ENCODE measurements around the gene CYRIA. TPM values are rescaled to one million over a fixed set of nuclear protein-coding genes. Genes with fewer than 3 reads are reported as not detected.

The CYRIA gene
- polyA plus RNA-seq, 1 of the 3 experiments (the other 2 are of a cell fraction), result 0.13 TPM

GRCh38 chr2:16617282-16618266 lies 48.1 kb downstream of the CYRIA start:
- POLR2A ChIA-PET, result no interaction called here
- H3K79me2 ChIP-seq (ENCODE audit: insufficient read depth), result no peaks in the 10 kb centered on the region
- no peaks in the 10 kb centered on the region for H3K36me3 ChIP-seq (replicated peaks in 1 of 2; ENCODE audit: control insufficient read depth in 1 of 2, insufficient read depth in 2 of 2, low read length in 1 of 2)
- TF ChIP-seq EZH2phosphoT487 (IDR thresholded peaks at IDR 0.05; ENCODE audit: borderline replicate concordance, low read depth) (no peak), PBX3 (IDR thresholded peaks at IDR 0.05) (no peak), CTCF (IDR thresholded peaks at IDR 0.05) (peak; percentile 59), RXRA (IDR thresholded peaks at IDR 0.05; ENCODE audit: borderline replicate concordance, low read depth) (no peak), TEAD4 (IDR thresholded peaks at IDR 0.05; ENCODE audit: borderline replicate concordance, insufficient read depth) (no peak), SMC3 (IDR thresholded peaks at IDR 0.05; ENCODE audit: low read depth, low read length) (peak; percentile 67), RAD21 (IDR thresholded peaks at IDR 0.05; ENCODE audit: low read length) (peak; percentile 69)
- WGBS (ENCODE audit: low lambda C conversion rate), result 35% methylated on average over 8 of the region's 8 CpGs
- no peaks in the 10 kb centered on the region for H3F3A ChIP-seq (replicated peaks; ENCODE audit: insufficient read depth)
- H2AFZ ChIP-seq (ENCODE audit: low read depth), result no peak overlapping the region
- H3K9me2 ChIP-seq, result no peaks in the 10 kb centered on the region
- CTCF ChIA-PET, result interaction anchor here (0.7 to 17.2 kb wide), 28 partner anchors 9 to 1054 kb away, joined by 3 to 298 read pairs (median 4); partner anchors contain the start of gene MYCN
- H3K27me3 ChIP-seq (ENCODE audit: insufficient read depth), result no peaks in the 10 kb centered on the region; the same call in 1 of the 2 replicates
- H4K20me1 ChIP-seq (ENCODE audit: insufficient read depth), result no peaks in the 10 kb centered on the region
- no peak overlapping the region for H3K9ac ChIP-seq
- H3K27ac ChIP-seq (ENCODE audit: low read depth in 2 of 2, low read length in 1 of 2), result no peak overlapping the region
- DNase-seq, result peak; percentile 56
- no peak overlapping the region for H3K4me2 ChIP-seq
- no peaks in the 10 kb centered on the region for H3K9me3 ChIP-seq
- peaks cover 0 to 6% of the 10 kb centered on the region in 2 experiments; a peak in 2 of 4 replicates for H3K4me1 ChIP-seq (ENCODE audit: control insufficient read depth in 1 of 2, insufficient read depth in 2 of 2, low read depth in 1 of 2, low read length in 1 of 2)
- no peak overlapping the region for H3K4me3 ChIP-seq (ENCODE audit: low read depth in 2 of 2, low read length in 1 of 2)
